Lower lobe of right lung (tissue), 2 donors: Measurements from ENCODE around the gene CCNA1. TPM values are rescaled to one million over a fixed set of nuclear protein-coding genes. Genes with fewer than 3 reads are reported as not detected.

Experiments used
- ATAC-seq, 2 donors: fragments of 200-7000 bp; cut with Tn5 transposase; one replicate each; pipeline ENCODE4 v1.9.1; 2020 to 2022; ENCODE audit warnings: mild to moderate bottlenecking in 2 of 2, moderate library complexity in 2 of 2
- DNase-seq: peaks from one replicate; pipeline ENCODE4 v3.0.0-alpha.2; 2020
- H3K27ac ChIP-seq: fragments of 200-600 bp; one replicate; pipeline ENCODE4 v1.8.0; 2022
- H3K27me3 ChIP-seq: fragments of 200-600 bp; one replicate; pipeline ENCODE4 v1.8.0; 2022; ENCODE audit warnings: low read depth
- H3K36me3 ChIP-seq: fragments of 200-600 bp; one replicate; pipeline ENCODE4 v1.8.0; 2022; ENCODE audit warnings: mild to moderate bottlenecking
- H3K4me1 ChIP-seq: fragments of 200-600 bp; one replicate; pipeline ENCODE4 v1.8.0; 2022
- H3K4me3 ChIP-seq: fragments of 200-600 bp; one replicate; pipeline ENCODE4 v1.8.0; 2022; ENCODE audit warnings: mild to moderate bottlenecking
- H3K9me3 ChIP-seq: fragments of 200-600 bp; one replicate; pipeline ENCODE4 v1.8.0; 2022
- CTCF ChIP-seq: fragments of 200-600 bp; IDR thresholded peaks from one replicate; pipeline ENCODE4 v1.8.0; 2022; ENCODE audit warnings: antibody characterized with exemption, mild to moderate bottlenecking
- intact Hi-C: fragments of 100-400 bp; cut with DNase I; formaldehyde crosslinking; loops from one replicate; pipeline ENCODE4 v1.11.0; 2022
- total RNA-seq: library from RNA; stranded (reverse); fragmentation: NEBNext Ultra II Directional; extraction: Animal tissue kit (Norgen Biotek cat#: 25700); gene quantifications from one replicate; pipeline ENCODE4 v1.2.1, GENCODE V29; 2021
- donor health status: DM: no; HTN: yes; CAD: no; lungs with severe emphysema.

CCNA1 gene
- total RNA-seq, 1 donor from 2014 or later: 1.5 TPM

GRCh38 chr13:36438594-36439483, 6.5 kb downstream of the CCNA1 start:
- no peak overlapping the region for H3K4me3 ChIP-seq
- H3K36me3 ChIP-seq: no peaks in the 10 kb centered on the region
- TF ChIP-seq CTCF: no peak
- H3K27me3 ChIP-seq: no peaks in the 10 kb centered on the region
- no peaks in the 10 kb centered on the region for H3K9me3 ChIP-seq
- ATAC-seq (no peak), DNase-seq (no peak)
- no peak overlapping the region for H3K27ac ChIP-seq
- no peaks in the 10 kb centered on the region for H3K4me1 ChIP-seq
- intact Hi-C loops: no loop called here

- no peaks in the 10 kb centered on the region for H3K9me3 ChIP-seq
- H3K36me3 ChIP-seq: no peaks in the 10 kb centered on the region
- no peak overlapping the region for H3K27ac ChIP-seq
- no peak for DNase-seq
- intact Hi-C loops: no loop called here
- no peak for TF ChIP-seq CTCF
- ATAC-seq: no peak
- no peaks in the 10 kb centered on the region for H3K4me1 ChIP-seq
- no peak overlapping the region for H3K4me3 ChIP-seq
- H3K27me3 ChIP-seq: peaks cover 4% of the 10 kb centered on the region
Measured at GRCh38 chr13:36445278-36445677, 13.0 kb downstream of the CCNA1 start.

GRCh38 chr13:36445891-36446351, 13.6 kb downstream of the CCNA1 start:
- no peak for DNase-seq
- no peaks in the 10 kb centered on the region for H3K9me3 ChIP-seq
- TF ChIP-seq CTCF: no peak
- H3K36me3 ChIP-seq: no peaks in the 10 kb centered on the region
- H3K27ac ChIP-seq: no peak overlapping the region
- H3K4me3 ChIP-seq: no peak overlapping the region
- no peaks in the 10 kb centered on the region for H3K4me1 ChIP-seq
- intact Hi-C loops: no loop called here
- peaks cover 4% of the 10 kb centered on the region for H3K27me3 ChIP-seq
- ATAC-seq: no peak

GRCh38 chr13:36447501-36447900, 15.2 kb downstream of the CCNA1 start:
- no peak overlapping the region for H3K4me3 ChIP-seq
- H3K27ac ChIP-seq: no peak overlapping the region
- H3K36me3 ChIP-seq: no peaks in the 10 kb centered on the region
- H3K9me3 ChIP-seq: no peaks in the 10 kb centered on the region
- no peak for TF ChIP-seq CTCF
- intact Hi-C loops: no loop called here
- no peaks in the 10 kb centered on the region for H3K4me1 ChIP-seq
- ATAC-seq (no peak), DNase-seq (no peak)
- peaks cover 4% of the 10 kb centered on the region for H3K27me3 ChIP-seq

GRCh38 chr13:36450534-36450933, 18.2 kb downstream of the CCNA1 start:
- no peaks in the 10 kb centered on the region for H3K9me3 ChIP-seq
- H3K4me1 ChIP-seq: no peaks in the 10 kb centered on the region
- ATAC-seq: no peak
- H3K27me3 ChIP-seq: peaks cover 4% of the 10 kb centered on the region
- H3K27ac ChIP-seq: no peak overlapping the region
- intact Hi-C loops: no loop called here
- TF ChIP-seq CTCF: no peak
- H3K36me3 ChIP-seq: no peaks in the 10 kb centered on the region
- DNase-seq: no peak
- H3K4me3 ChIP-seq: no peak overlapping the region
